Embryonic facial prominence (tissue), 1 donor: ENCODE results near the gene PAQR5.
"Not testable (repeated sequence)": the region's sequence is repeated elsewhere in the genome, so short reads cannot be mapped to it uniquely, and the experiment has no call there.

ENCODE experiments used
- DNase-seq: peaks from one replicate; pipeline ENCODE4 v3.0.0-alpha.2; 2016; ENCODE audit errors: extremely low spot score

Gene PAQR5

DNA sequence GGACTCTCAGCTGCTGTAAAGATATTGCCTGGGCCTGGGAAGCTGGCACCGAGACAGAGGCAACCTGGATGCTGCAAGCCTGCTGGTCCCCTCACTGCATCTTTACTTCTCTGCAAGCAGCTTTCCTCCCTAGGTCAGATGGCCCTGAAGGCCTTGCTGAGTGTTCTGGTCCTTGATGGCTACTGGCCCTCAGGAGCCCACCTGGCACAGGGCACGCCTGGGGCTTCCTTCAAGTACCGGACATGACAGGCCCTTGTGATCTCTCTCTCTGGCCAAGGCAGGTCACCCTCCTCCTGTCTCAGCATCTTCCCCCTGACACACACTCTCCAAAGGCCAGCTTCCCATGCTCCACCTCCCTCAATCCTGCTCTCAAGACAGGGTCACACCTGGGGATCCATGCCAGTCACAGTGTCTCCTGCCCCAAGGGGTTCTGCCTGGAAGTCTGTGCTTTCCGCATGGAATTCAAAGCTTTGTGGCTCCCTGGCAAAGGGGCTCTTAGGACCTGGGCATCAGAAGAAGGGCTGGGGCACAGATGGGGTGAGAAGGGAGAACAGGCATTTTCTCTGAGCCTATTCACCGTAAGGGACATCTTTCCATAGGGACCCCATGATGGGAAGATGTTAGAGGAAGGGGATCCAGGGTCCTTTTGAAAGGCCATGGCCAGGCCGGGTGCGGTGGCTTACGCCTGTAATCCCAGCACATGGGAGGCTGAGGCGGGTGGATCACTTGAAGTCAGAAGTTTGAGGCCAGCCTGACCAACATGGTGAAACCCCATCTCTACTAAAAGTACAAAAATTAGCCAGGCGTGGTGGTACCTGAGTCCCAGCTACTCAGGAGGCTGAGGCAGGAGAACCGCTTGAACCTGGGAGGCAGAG, 4.7 kb upstream of the PAQR5 start:
- no peak for DNase-seq

DNA sequence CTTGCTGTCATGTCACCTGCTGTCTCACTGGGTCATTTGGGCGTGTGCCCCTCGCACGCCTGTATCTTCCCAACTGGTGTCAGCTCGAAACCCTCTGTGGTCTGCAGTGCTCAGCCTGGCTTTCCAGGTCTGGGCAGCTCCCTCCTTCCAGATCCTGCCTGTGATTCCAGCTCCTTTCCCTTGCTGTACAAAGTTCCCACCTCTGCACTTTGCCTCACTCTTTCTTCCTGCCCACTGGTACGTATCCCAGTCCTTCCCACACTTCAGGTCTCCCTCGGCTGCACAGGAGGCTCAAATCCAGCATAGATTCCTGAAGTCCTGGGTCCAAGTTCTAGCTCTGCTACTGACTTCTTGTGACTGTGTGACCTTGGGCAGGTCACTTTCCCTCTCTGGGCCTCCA, 2.1 kb upstream of the PAQR5 start:
- no peak for DNase-seq

DNA sequence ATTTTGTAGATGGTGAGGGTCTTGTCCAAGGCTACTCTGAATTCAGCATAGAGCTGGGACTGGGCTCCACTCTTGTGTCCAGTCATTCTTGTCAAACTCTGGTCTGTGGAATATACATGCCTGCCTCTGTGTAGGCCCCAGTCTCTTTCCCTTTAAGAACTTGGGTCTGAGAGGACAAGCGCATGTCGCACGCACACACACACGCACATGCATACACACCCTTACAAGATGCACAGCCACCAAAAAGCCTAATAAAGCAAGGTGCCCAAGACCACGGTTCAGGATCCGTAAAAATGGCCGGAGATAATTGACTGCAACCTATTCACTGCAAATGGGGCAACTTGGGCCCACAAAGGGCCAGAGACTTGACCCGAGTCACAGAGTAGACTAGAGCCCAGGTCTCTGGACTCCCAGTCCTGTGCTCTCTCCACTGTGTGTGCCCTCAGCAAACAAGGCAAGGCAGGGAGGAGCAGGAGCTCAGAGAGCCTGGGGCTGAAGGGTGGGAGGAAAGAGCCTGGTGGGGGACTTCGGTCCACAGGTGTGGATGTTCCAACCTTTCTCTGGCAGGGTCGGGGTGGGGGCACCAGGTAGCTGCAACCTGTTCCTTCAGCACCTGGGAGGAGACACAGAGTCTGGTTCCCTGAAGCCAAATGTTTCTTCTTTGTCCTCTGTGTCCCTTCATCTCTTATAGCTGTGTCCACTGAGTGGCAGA, 914 bp upstream of the PAQR5 start:
- DNase-seq = no peak

DNA sequence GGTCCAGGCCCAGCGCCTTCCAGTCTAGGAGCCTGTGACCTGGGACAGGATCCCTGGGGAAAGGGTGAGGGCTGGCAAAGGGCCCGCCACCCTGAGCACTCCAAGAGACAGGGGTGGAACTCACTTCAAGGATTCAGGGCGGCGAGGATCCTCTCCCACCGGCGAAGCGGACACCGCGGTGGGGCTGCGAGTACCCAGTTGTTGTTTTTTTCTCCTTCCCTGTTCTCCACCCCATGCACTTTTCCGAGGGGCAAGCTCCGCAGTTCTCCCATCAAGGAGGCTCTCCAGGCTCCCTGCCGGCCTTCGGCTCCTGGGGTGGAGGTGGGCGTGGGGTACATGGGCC, 387 bp upstream of the PAQR5 start:
- DNase-seq = no peak

DNA sequence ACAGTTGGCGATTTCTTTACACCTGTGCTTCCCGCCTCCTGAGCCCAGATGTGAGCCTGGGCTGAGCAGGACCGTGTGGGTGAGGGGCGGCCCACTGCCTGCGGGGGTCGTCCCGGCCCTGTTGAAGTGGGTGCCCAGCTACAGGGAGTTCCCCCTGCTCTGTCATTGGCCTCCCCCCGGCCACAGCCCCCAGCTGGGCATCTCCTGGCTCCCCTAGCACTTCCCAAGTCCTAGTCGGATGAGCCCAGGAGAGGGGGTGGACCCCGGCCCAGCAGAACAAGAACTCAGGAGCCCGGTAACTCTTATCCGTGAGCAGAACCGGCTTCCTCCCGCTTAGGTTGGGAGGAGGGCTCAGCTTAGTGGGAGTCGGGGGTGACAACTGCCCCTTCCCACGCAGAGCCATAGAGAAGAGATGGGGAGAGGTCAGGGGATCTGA, 757 bp downstream of the PAQR5 start:
- DNase-seq = no peak

DNA sequence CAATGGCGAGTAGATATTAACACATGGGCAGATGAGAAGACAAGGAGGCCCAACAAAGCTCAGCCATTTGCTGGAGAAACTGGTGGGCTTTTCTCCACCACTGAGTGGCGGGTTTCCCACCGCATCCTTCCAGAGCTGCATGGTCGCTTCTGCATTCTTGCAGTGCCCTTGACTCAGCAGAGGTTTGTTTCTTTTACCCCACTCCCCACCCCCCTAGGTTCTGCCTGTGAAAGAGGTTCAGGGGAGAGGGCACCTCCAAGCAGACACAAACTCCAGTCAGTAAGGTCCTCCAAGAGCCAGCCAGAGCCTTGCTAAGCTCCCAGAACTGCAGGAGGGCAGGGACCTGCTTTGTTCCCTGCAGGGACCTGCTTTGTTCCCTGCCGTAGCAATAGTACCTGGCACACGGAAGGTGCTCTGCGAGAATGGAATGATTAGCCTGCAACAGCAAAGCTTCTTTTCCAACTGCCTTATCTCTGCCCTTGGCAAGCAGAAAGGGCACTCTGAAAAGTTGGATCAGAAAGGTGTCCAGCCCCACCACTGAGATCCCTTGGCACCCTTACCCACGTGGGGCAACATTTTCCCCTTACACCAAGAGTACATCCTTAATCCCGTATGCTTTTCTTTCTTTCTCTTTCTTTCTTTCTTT, 1.4 kb downstream of the PAQR5 start:
- no peak for DNase-seq

DNA sequence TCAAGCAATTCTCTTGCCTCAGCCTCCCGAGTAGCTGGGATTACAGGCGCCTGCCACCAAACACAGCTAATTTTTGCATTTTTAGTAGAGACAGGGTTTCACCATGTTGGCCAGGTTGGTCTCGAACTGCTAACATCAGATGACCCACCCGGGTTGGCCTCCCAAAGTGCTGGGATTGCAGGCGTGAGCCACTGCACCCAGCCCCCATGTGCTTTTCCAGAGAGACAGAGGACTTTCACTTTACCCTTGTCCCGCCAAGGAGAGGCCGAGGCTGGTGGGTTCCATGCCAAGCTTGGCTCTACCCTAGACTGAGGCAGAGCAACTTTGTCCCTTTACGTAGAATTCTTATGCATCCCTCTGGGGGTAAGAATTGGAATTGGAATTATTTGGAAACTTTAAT, 2.4 kb downstream of the PAQR5 start:
- DNase-seq = not testable (repeated sequence)

DNA sequence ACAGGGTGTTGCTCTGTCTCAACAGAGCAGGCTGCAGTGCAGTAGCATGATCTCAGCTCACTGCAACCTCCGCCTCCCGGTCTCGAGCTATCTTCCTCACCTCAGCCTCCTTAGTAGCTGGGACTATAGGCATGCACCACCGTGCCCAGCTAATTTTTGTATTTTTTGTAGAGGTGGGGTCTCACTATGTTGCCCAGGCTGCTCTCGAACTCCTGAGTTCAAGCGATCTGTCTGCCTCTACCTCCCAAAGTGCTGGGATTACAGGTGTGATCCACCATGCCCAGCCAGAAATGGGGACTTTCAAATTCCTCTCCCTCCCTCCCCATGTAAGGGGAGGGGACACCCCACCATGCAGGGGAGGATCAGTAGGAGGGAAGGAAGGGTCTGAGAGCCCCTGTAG, 3.4 kb downstream of the PAQR5 start:
- not testable (repeated sequence) for DNase-seq

DNA sequence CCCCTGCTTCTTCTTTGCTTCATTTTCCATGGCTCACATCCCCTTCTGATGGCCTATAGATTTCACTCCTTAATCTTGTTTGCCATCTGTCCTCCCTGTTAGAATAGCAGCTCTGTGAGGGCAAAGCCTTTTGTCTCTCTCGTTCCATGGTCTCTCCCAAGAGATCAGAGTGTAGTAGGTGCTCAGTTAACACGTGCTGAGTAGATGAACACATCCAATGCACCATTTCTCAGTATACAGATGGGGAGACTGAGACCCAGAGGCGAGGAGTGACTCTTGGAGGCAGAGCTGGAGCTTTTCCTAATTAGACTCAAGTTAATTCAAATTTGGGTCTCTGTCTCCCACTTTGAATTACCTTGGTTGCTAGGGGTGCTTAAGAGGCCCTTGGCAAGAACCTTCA, 4.2 kb downstream of the PAQR5 start:
- no peak for DNase-seq

DNA sequence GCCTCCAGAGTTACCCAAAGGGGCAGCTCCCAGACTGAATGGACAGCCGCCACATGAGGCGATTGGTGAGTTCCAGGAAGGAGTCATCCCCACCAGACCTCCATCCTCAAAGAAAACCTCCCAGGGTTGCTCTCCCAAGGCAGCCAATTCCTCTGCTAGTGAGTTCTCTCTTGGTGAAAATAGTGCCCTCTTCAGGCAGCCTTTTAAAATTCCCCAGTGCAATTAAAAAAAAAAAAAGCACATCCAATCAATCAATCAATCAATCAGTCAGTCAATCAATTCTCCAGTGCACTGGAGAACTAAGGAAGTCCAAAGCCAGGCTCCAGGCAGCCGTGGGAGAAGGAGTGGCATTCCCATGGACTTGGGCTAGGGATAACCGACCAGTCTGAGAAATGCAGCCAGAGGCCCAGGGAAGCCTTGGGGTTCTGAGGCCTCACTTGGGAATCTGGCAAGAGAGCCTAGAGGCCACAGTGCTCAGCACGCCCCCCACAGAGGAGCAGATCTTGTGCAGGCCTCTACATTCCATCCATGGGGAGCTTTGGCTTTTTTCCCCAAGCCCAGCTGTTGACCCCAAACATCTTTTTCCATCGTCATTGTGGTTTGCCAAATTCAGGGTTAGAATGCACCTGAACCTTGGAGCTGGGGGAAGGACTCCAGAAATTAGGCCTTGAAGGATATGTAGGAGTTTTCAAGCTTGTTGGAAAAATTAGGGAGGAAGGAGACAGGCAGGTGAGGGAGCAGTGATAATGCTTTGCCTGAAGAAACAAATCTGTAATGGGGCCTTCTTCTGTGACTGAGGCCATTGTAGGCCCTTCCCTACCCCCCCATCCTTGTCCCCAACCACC, 4.8 kb downstream of the PAQR5 start:
- no peak for DNase-seq

DNA sequence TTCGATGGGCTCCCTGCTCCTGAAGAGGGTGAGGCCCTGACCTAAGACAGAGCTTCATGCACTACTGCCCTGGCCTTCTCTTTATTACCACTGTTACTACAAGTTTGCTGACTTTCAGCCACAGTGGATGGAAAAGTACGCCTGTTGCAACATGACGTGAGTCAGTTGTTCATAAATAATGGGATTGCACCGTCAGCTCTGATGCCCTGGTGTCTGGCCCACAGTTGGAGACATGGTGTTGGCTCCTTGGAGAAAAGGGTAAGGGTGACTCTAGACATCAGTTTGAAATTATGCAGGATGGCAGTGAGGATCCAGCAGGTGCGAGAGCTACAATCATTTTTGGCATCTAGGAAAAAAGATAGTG, 5.5 kb downstream of the PAQR5 start:
- no peak for DNase-seq

DNA sequence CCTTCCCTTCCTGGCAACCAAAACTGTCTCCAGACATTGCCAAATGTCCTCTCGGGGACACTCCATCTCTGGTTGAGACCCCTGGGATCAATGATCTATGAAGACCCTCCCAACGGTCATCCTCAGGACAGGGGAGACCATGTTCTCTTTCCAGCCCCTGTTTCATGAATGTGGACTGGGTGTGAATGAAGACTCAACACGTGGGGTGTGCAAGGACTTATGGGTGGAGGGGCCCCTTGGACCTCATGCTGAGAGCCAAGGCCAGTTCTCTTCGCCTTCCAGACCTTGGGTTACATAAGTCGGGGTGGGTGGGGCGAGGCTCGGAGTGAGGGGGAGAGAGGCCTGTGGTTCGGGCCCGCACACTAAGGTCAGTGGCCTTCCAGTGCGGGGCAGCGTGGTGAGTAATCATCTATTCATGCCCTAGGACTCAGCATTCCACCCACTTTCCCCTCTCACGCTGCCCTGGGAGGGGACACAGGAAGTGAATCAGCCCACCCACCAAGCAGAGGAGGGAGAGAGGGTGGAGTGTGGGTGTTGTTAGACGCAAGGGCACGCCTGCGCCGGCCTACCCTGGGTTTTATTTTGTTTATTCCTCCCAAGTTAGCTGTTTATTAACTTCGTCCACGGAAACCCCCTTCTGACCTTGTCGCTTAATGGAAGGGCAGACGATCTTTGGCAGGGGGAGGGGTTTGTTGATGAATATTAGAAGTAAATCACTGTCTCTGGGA, 6.7 kb downstream of the PAQR5 start:
- DNase-seq = no peak

DNA sequence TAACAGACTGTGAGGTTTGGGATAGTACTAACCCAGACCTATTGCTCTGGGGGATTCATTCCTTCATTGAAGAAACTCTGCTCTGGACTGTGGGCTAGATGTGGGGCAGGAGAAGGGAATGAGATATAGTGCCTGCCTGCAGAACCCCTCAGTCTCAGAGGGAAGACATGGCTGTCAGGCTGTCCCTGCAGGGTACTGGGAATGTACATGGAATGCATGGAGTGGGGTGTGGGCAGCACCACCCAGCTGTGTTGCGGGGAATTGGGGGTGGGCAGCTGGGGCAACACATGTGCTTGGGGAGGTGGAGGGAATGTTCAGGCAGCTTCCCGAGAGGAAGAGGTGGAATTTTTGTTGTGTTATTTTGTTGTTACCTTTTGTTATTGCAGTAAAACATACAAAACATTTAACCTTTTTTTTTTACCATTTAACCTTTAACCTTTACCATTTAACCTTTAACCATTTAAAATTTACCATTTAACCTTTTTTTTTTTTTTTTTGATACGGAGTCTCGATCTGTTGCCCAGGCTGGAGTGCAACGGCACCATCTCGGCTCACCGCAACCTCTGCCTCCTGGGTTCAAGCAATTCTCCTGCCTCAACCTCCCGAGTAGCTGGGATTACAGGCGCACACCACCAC, 7.3 kb downstream of the PAQR5 start:
- no peak for DNase-seq

DNA sequence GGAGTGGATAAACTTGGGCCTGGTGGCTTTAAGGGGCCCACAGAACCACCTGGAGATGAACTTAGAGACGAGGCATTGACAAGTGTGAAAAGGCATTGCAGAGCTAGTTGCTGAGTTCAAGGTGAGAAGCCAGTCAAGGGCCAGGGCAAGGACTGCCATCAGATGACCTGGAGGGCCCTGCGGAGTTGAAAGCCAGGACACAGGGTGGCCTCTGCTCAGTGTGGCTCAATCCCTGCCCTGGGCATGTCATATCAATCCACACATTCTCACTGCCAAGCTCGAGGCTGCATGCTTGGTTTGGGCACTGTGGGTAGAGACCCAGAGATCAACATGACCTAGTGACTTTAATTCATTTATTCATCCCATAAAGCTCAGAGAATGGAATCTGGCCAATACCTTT, 9.2 kb downstream of the PAQR5 start:
- no peak for DNase-seq

DNA sequence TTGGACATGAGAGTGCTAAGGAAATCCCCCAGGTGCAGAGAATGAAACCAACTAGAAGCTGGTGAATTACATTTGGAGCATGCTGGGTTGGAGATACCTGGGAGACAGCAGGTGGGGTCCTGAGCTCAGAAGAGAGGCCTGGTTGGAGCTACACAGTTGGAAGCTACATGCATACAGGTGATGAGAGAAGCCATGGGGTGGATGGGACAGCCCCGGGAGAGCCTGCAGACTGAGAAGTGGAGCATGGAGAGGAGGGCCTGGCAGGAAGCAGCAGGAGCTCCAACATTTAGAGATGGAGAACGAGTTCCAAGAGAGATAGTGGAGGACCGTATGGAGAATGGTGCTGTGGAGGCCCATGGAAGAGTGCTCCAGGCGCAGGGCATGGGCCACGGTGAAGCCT, 10.2 kb downstream of the PAQR5 start:
- no peak for DNase-seq

DNA sequence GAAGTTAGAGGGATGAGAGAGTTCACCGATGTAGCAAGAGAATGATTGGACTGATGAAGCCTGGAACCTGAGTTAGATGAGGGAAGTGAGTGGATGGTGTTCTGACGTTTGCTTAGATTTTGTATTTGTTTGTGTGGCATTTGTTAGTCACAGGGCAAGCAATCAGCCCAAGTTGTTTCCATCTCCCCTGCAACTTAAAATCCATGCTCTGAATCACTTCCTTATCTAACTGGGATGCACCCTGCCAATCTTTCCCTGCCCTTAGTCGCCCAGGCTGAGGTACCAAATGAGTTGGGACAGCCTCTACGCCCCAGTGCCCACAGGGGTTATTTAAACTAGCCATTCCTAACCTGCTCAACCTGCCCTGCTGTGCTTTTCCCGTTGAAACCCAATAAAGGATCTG, 12.6 kb downstream of the PAQR5 start:
- DNase-seq = no peak

DNA sequence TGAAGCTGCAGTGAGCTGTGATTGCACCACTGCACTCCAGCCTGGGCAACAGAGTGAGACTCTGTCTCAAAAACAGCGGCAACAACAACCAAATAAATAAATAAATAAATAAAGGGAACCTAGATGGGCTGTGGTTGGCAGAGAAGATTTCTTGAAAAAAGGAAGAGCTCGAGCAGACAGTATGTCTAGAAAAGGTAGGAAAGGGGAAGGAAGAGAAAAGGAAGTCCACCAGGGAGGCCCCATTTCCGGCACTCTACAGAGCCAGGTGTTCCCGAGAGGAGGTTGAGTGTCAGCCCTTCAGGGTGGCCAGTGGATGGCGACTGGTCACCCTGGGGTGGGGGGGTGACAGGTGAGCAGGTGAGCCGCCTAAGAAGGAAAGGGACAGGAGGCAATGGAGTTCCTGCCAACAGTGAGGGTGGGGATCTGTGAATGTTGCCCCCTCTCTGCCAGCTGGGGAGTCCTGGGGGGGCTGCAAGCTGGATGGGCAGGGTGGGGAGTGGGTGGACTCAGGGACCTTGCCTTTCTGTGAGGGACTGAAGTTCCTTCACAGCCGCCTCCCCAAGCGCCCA, 14.8 kb downstream of the PAQR5 start:
- no peak for DNase-seq

DNA sequence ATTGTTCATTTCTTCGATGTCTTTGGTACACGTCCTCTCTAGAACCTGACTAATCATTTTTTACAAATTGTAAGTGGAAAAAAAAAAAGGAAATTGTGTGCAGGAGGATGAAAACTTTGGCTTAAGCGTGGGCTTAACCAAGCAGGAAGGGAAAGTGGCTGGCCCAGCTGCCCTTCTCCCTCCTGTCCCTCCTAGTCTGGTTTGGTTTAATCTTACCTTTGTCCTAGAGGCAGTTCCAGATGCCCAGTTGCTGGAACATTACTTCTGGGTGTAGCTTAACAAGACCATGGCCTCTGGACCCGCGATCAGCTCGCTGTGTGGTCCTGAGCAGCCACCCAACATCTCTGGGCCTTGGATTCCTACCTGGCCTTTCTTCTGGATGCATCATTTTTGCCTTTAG, 15.4 kb downstream of the PAQR5 start:
- DNase-seq = no peak

DNA sequence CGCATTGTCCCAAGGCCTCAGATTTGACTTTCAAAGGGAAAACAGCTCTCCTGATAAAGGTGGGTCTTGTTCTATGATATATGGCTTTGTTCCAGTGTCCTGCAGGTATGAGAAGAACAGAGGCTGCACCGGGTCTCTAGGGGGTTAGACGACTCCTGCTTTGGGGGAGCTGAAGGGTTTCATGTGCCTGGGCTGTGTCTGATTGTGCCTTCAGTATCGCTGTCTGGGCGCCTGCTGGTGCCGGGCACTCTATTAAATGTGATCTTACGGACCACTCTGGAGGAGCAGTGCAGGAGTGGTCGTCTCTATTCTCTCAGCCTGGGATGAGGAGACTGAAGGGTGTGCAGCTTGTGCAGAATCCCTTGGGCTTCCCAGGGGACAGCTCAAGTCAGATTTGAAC, 16.0 kb downstream of the PAQR5 start:
- no peak for DNase-seq

DNA sequence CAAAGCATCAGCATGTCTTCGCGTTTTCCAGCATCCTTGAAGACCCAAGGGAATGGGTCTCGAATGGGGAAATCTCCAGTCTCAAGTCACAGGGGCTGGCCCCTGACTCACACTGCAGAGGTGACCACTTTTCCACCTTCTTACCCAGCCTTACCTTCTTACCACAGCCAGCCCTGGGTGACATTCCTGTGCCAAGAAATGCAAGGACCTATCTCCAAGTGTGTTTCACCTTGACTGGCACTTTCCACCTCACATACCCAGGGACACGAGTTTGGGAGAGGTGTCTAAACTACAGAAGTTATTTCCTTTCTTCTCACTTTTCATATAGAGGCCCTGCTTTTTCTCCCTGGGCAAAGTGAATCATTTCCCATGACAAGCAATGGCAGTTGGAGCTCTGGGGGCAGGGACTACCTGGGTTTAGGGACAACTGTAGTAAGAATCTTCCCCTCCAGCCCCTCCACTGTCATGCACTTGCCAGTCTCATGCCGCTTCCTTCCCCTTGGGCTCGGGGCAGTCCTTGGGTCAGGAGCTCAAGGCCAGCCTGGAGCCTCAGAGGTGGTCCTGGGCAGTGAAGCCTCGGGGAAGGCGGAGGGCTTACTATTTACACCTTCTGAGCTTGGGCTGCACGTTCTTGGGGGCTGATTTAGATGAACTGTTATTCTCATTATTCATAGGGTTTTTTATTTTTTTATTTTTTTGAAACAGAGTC, 16.8 kb downstream of the PAQR5 start:
- DNase-seq = no peak
